Measurements from ENCODE around the gene MTMR12. TPM values are rescaled to one million over a fixed set of nuclear protein-coding genes. Genes with fewer than 3 reads are reported as not detected.

Gene MTMR12
- total and polyA plus RNA-seq, 2 of the 8 experiments (the other 6 are each of a cell fraction or from before 2014, with no cell fraction given), result 19.1 to 59.3 TPM

GRCh38 chr5:32330126-32330971, 17.6 kb upstream of the MTMR12 start:
- H4K8ac ChIP-seq (ENCODE audit: extremely low read depth, insufficient read depth, low read length), result no peak overlapping the region
- no peaks in the 10 kb centered on the region for H3K36me3 ChIP-seq (ENCODE audit: control insufficient read depth in 2 of 4, insufficient read depth in 4 of 4, low read length in 3 of 4)
- H3K4me3 ChIP-seq (ENCODE audit: extremely low read depth in 1 of 4, insufficient read depth in 2 of 4, low read depth in 3 of 4, low read length in 4 of 4), result no peak overlapping the region
- no peaks in the 10 kb centered on the region for H3K23me2 ChIP-seq (ENCODE audit: low read depth, low read length)
- H3K14ac ChIP-seq (ENCODE audit: insufficient read length), result no peak overlapping the region
- DNase-seq (ENCODE audit: low read depth in 1 of 2, low spot score in 2 of 2), result no peak
- H3K4me2 ChIP-seq (ENCODE audit: insufficient read depth in 1 of 2, low read depth in 2 of 2, low read length in 2 of 2), result no peak overlapping the region
- H3K27me3 ChIP-seq (replicated peaks in 1 of 4; ENCODE audit: control insufficient read depth in 3 of 4, extremely low read depth in 1 of 4, insufficient read depth in 3 of 4, low read length in 3 of 4), result no peaks in the 10 kb centered on the region
- no peaks in the 10 kb centered on the region for H3K79me2 ChIP-seq (ENCODE audit: control insufficient read depth in 1 of 2, insufficient read depth in 2 of 2, low read length in 2 of 2)
- ChIA-PET CTCF (ENCODE audit: partially characterized antibody) (interaction anchor here (0.5 to 8.0 kb wide), 48 partner anchors 8 to 464 kb away, joined by 3 to 117 read pairs (median 4); no protein-coding TSS in a partner anchor), POLR2A (ENCODE audit: partially characterized antibody) (no interaction called here)
- no peak overlapping the region for H2BK20ac ChIP-seq (ENCODE audit: low read length)
- H3K4me1 ChIP-seq (replicated peaks in 1 of 4; ENCODE audit: control insufficient read depth in 3 of 4, insufficient read depth in 4 of 4, low read length in 3 of 4), result no peaks in the 10 kb centered on the region
- H4K20me1 ChIP-seq (replicated peaks in 1 of 2; ENCODE audit: control insufficient read depth in 1 of 2, insufficient read depth in 2 of 2, low read length in 2 of 2), result no peaks in the 10 kb centered on the region
- no peak for FAIRE-seq
- H3K4ac ChIP-seq (replicated peaks; ENCODE audit: insufficient read length, low read depth, low read length), result no peak overlapping the region
- H2BK12ac ChIP-seq (ENCODE audit: low read depth, low read length), result no peak overlapping the region
- no peak overlapping the region for H4K91ac ChIP-seq (replicated peaks; ENCODE audit: insufficient read length, low read length)
- H3K9me3 ChIP-seq (ENCODE audit: insufficient read depth in 2 of 2, low read depth in 1 of 2, low read length in 1 of 2), result no peaks in the 10 kb centered on the region; a peak in 1 of 4 replicates
- no peak overlapping the region for H3K18ac ChIP-seq (ENCODE audit: extremely low read depth, low read length)
- no peak overlapping the region for H2BK5ac ChIP-seq (ENCODE audit: low read depth, low read length)
- H3K23ac ChIP-seq (ENCODE audit: insufficient read length), result no peak overlapping the region
- peak overlapping the region; percentile 38; the same call in 1 of the 2 replicates for H2BK15ac ChIP-seq (ENCODE audit: low read length)
- no peak overlapping the region for H2BK120ac ChIP-seq (replicated peaks; ENCODE audit: low read depth, low read length)
- H2AFZ ChIP-seq (ENCODE audit: low read length), result no peak overlapping the region
- no peak overlapping the region for H3K27ac ChIP-seq (ENCODE audit: low read depth, low read length)
- no peak overlapping the region for H3K56ac ChIP-seq (replicated peaks; ENCODE audit: insufficient read length, low read depth, low read length)
- 90% methylated on average over 11 of the region's 11 CpGs; no CpG with 5 or more reads in 1 of the 2 experiments for WGBS, 2 experiments (ENCODE audit: extremely low coverage in 1 of 2, insufficient coverage in 1 of 2, insufficient read length in 1 of 2, insufficient replicate concordance in 2 of 2, low coverage in 1 of 2, low lambda C conversion rate in 2 of 2, missing lambda C conversion rate in 1 of 2)
- H3K9ac ChIP-seq (replicated peaks in 1 of 4; ENCODE audit: extremely low read depth in 1 of 4, low read depth in 3 of 4, low read length in 3 of 4), result no peak overlapping the region; a peak in 1 of 7 replicates
- H4K5ac ChIP-seq (ENCODE audit: insufficient read length, low read depth, low read length), result no peak overlapping the region
- no peaks in the 10 kb centered on the region for H3K79me1 ChIP-seq (ENCODE audit: low read depth, low read length)
- H2AK5ac ChIP-seq (ENCODE audit: low read depth, low read length), result no peak overlapping the region; the same call in 1 of the 2 replicates
- TF ChIP-seq CBX8 (IDR thresholded peaks at IDR 0.05; ENCODE audit: borderline replicate concordance, low read depth, low read length) (no peak), TEAD4 (IDR thresholded peaks at IDR 0.05; ENCODE audit: low read depth, low read length) (no peak), NANOG (IDR thresholded peaks at IDR 0.05; ENCODE audit: insufficient read depth, low read depth, low read length, poor library complexity, severe bottlenecking) (no peak), POLR2A (IDR thresholded peaks at IDR 0.05; ENCODE audit: control extremely low read depth in 1 of 2, low read depth in 2 of 2, low read length in 2 of 2) (no peak), EP300 (IDR thresholded peaks at IDR 0.05; ENCODE audit: borderline replicate concordance in 1 of 2, low read depth in 2 of 2, low read length in 2 of 2) (no peak), FOSL1 (IDR thresholded peaks at IDR 0.05; ENCODE audit: insufficient read depth, low read depth, low read length) (no peak), CREB1 (IDR thresholded peaks at IDR 0.05) (no peak), ASH2L (IDR thresholded peaks at IDR 0.05; ENCODE audit: low read length) (no peak), USF2 (IDR thresholded peaks at IDR 0.05; ENCODE audit: low read length) (no peak), CTBP2 (IDR thresholded peaks at IDR 0.05; ENCODE audit: borderline replicate concordance, insufficient read depth, insufficient read length, low read length) (no peak), HDAC6 (IDR thresholded peaks at IDR 0.05; ENCODE audit: low read depth, low read length) (no peak)

All from H1 (cell line).